ENCODE data around the gene FBXL13. TPM values are rescaled to one million over a fixed set of nuclear protein-coding genes. Genes with fewer than 3 reads are reported as not detected.
"Not testable (repeated sequence)": the region's sequence is repeated elsewhere in the genome, so short reads cannot be mapped to it uniquely, and the experiment has no call there.

The FBXL13 gene
- total and polyA plus RNA-seq, 4 experiments from 2014 or later: 0.10 to 2.2 (median 0.49) TPM; not detected in 1

GRCh38 chr7:102788770-102789169 is 285.8 kb downstream of the FBXL13 start:
- DNase-seq; H3K36me3 ChIP-seq (ENCODE audit: insufficient read depth, low read length); H3K4me3 ChIP-seq (ENCODE audit: low read length in 2 of 2); H3K9me3 ChIP-seq (ENCODE audit: control insufficient read depth in 1 of 2, low read length in 2 of 2); H3K4me1 ChIP-seq (ENCODE audit: insufficient read depth, low read length); H3K27ac ChIP-seq (ENCODE audit: low read depth, low read length); H3K27ac Mint-ChIP-seq; H3K4me3 Mint-ChIP-seq; H3K36me3 Mint-ChIP-seq; H3K27me3 ChIP-seq (ENCODE audit: insufficient read depth, low read length); POLR2A ChIA-PET (ENCODE audit: partially characterized antibody); H3K4me1 Mint-ChIP-seq; H3K9me3 Mint-ChIP-seq; H3K27me3 Mint-ChIP-seq; intact Hi-C loops (cut with micrococcal nuclease); CTCF ChIA-PET (ENCODE audit: partially characterized antibody): not testable (repeated sequence)

DNA sequence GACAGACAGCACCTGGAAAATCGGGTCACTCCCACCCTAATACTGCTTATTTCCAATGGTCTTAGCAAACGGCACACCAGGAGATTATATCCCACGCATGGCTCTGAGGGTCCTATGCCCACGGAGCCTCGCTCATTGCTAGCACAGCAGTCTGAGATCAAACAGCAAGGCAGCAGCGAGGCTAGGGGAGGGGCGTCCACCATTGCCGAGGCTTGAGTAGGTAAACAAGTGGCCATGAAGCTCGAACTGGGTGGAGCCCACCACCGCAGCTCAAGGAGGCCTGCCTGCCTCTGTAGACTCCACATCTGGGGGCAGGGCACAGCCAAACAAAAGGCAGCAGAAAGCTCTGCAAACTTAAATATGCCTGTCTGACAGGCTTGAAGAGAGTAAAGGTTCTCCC is 293.7 kb downstream of the FBXL13 start:
- H3K4me3 Mint-ChIP-seq; H3K27ac Mint-ChIP-seq; H3K9me3 Mint-ChIP-seq; H3K9me3 ChIP-seq (ENCODE audit: control insufficient read depth in 1 of 2, low read length in 2 of 2); H3K36me3 ChIP-seq (ENCODE audit: insufficient read depth, low read length); H3K4me1 Mint-ChIP-seq; H3K4me1 ChIP-seq (ENCODE audit: insufficient read depth, low read length); CTCF ChIA-PET (ENCODE audit: partially characterized antibody); DNase-seq; intact Hi-C loops (cut with micrococcal nuclease); POLR2A ChIA-PET (ENCODE audit: partially characterized antibody); H3K27ac ChIP-seq (ENCODE audit: low read depth, low read length); H3K4me3 ChIP-seq (ENCODE audit: low read length in 2 of 2); H3K27me3 ChIP-seq (ENCODE audit: insufficient read depth, low read length); H3K27me3 Mint-ChIP-seq: not testable (repeated sequence)
- peaks cover 12 to 17% of the 10 kb centered on the region in 2 donors for H3K36me3 Mint-ChIP-seq

GRCh38 chr7:102778663-102779062 is 295.9 kb downstream of the FBXL13 start:
- H3K4me1 ChIP-seq (ENCODE audit: insufficient read depth, low read length); H3K27ac Mint-ChIP-seq; H3K27me3 Mint-ChIP-seq; H3K27ac ChIP-seq (ENCODE audit: low read depth, low read length); H3K9me3 Mint-ChIP-seq; intact Hi-C loops (cut with micrococcal nuclease); H3K4me3 ChIP-seq (ENCODE audit: low read length in 2 of 2); POLR2A ChIA-PET (ENCODE audit: partially characterized antibody); H3K36me3 ChIP-seq (ENCODE audit: insufficient read depth, low read length); H3K4me1 Mint-ChIP-seq; H3K4me3 Mint-ChIP-seq; H3K27me3 ChIP-seq (ENCODE audit: insufficient read depth, low read length); DNase-seq; CTCF ChIA-PET (ENCODE audit: partially characterized antibody); H3K9me3 ChIP-seq (ENCODE audit: control insufficient read depth in 1 of 2, low read length in 2 of 2): not testable (repeated sequence)
- peaks cover 12 to 17% of the 10 kb centered on the region in 2 donors for H3K36me3 Mint-ChIP-seq

DNA sequence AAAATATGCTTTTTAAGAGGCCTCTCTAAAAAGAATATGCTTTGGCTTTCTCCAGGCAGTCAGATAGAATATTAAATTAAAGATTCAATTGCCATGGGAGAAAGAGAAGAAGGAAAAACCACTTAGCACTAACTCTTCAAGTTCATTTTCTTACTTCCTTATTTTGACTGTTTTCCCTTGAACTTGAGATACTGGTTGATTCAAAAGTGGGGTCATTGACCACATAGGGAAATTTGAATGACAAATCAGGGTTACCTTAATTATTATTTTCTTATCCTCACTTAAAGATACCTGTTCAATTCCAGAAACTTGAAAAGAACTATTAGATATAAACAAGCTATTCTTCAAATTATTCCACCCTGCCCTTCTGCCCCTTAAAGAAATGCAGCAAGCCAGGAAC is 298.4 kb downstream of the FBXL13 start:
- H3K9me3 Mint-ChIP-seq; H3K4me3 ChIP-seq (ENCODE audit: low read length in 2 of 2); H3K9me3 ChIP-seq (ENCODE audit: control insufficient read depth in 1 of 2, low read length in 2 of 2); H3K36me3 ChIP-seq (ENCODE audit: insufficient read depth, low read length); CTCF ChIA-PET (ENCODE audit: partially characterized antibody); H3K27me3 Mint-ChIP-seq; H3K4me1 ChIP-seq (ENCODE audit: insufficient read depth, low read length); DNase-seq; H3K4me1 Mint-ChIP-seq; POLR2A ChIA-PET (ENCODE audit: partially characterized antibody); H3K27ac ChIP-seq (ENCODE audit: low read depth, low read length); H3K27me3 ChIP-seq (ENCODE audit: insufficient read depth, low read length); intact Hi-C loops (cut with micrococcal nuclease); H3K27ac Mint-ChIP-seq; H3K4me3 Mint-ChIP-seq: not testable (repeated sequence)
- H3K36me3 Mint-ChIP-seq: peaks cover 12 to 17% of the 10 kb centered on the region in 2 donors

DNA sequence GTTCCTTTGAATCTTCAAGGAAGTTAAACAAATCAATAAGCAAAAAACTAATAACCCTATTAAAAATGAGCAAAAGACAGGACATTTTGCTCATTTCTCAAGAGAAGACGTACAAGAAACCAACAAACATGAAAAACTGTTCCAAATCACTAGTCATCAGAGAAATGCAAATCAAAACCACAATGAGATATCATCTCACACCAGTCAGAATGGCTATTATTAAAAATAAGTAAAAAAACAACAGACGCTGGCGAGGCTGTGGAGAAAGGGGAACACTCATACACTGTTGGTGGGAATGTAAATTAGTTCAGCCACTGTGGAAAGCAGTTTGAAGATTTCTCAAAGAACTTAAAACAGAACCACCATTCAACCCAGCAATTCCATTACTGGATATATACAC is 304.1 kb downstream of the FBXL13 start:
- H3K36me3 ChIP-seq (ENCODE audit: insufficient read depth, low read length); H3K4me1 Mint-ChIP-seq; H3K4me3 Mint-ChIP-seq; H3K4me3 ChIP-seq (ENCODE audit: low read length in 2 of 2); H3K36me3 Mint-ChIP-seq; H3K27ac Mint-ChIP-seq; H3K9me3 ChIP-seq (ENCODE audit: control insufficient read depth in 1 of 2, low read length in 2 of 2); DNase-seq; H3K27me3 Mint-ChIP-seq; H3K4me1 ChIP-seq (ENCODE audit: insufficient read depth, low read length); intact Hi-C loops (cut with micrococcal nuclease); CTCF ChIA-PET (ENCODE audit: partially characterized antibody); POLR2A ChIA-PET (ENCODE audit: partially characterized antibody); H3K27me3 ChIP-seq (ENCODE audit: insufficient read depth, low read length); H3K27ac ChIP-seq (ENCODE audit: low read depth, low read length); H3K9me3 Mint-ChIP-seq: not testable (repeated sequence)

- H3K4me3 Mint-ChIP-seq; CTCF ChIA-PET (ENCODE audit: partially characterized antibody); H3K36me3 Mint-ChIP-seq; H3K4me3 ChIP-seq (ENCODE audit: low read length in 2 of 2); H3K27me3 ChIP-seq (ENCODE audit: insufficient read depth, low read length); intact Hi-C loops (cut with micrococcal nuclease); H3K27me3 Mint-ChIP-seq; H3K9me3 Mint-ChIP-seq; POLR2A ChIA-PET (ENCODE audit: partially characterized antibody); H3K27ac Mint-ChIP-seq; H3K4me1 ChIP-seq (ENCODE audit: insufficient read depth, low read length); H3K4me1 Mint-ChIP-seq; H3K9me3 ChIP-seq (ENCODE audit: control insufficient read depth in 1 of 2, low read length in 2 of 2); H3K36me3 ChIP-seq (ENCODE audit: insufficient read depth, low read length); DNase-seq; H3K27ac ChIP-seq (ENCODE audit: low read depth, low read length): not testable (repeated sequence)
Measured at GRCh38 chr7:102769657-102770192, 304.9 kb downstream of the FBXL13 start.

DNA sequence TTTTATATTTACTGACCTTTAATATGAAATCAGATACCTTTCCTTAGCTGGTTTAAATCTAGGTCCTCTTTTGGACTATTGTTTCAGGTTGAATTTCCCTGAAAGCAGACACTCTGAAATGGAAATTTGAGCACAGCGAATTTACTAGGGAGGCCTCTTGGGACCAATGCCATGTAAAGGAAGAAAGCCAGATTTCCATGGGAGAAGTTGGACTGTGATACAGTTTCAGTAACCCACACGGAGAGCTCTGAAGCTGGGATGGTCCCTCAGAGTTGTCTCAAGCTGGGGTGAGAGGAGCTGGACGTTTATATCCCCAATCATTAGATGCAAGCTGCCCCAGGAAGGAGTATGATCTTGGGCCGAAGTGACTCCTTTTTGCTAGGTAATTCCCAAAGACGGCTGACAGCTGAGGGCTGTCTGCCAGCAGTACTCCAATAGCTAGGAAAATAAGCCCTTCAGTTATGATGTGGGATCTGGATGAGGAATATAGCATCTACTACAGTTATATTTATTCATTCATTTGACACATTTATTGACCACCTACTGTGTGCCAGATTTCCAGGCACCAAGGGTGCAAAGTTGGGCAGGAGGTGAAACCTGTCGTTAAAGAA is 311.2 kb downstream of the FBXL13 start:
- intact Hi-C loops (cut with micrococcal nuclease); H3K27ac Mint-ChIP-seq; CTCF ChIA-PET (ENCODE audit: partially characterized antibody); DNase-seq; H3K27me3 ChIP-seq (ENCODE audit: insufficient read depth, low read length); H3K9me3 ChIP-seq (ENCODE audit: control insufficient read depth in 1 of 2, low read length in 2 of 2); H3K4me1 ChIP-seq (ENCODE audit: insufficient read depth, low read length); H3K4me1 Mint-ChIP-seq; POLR2A ChIA-PET (ENCODE audit: partially characterized antibody); H3K27ac ChIP-seq (ENCODE audit: low read depth, low read length); H3K27me3 Mint-ChIP-seq; H3K4me3 ChIP-seq (ENCODE audit: low read length in 2 of 2); H3K36me3 ChIP-seq (ENCODE audit: insufficient read depth, low read length); H3K9me3 Mint-ChIP-seq; H3K4me3 Mint-ChIP-seq; H3K36me3 Mint-ChIP-seq: not testable (repeated sequence)
